ENCODE measurements around the gene GJB6. TPM values are rescaled to one million over a fixed set of nuclear protein-coding genes. Genes with fewer than 3 reads are reported as not detected.

Gene GJB6
- total and polyA plus RNA-seq, 4 donors: 0.86 TPM; not detected in 3

GRCh38 chr13:20206065-20206697, 25.9 kb downstream of the GJB6 start:
- no peaks in the 10 kb centered on the region for H3K9me3 ChIP-seq (ENCODE audit: control insufficient read depth in 4 of 4, insufficient read depth in 3 of 4, low read length in 3 of 4)
- no peak overlapping the region for H3K27ac ChIP-seq (ENCODE audit: low read depth in 1 of 2, low read length in 1 of 2)
- no peak overlapping the region for H3K4me3 ChIP-seq
- H3K9ac ChIP-seq (ENCODE audit: insufficient read depth in 1 of 2, low read length in 2 of 2): no peak overlapping the region
- H3K4me1 ChIP-seq (ENCODE audit: control insufficient read depth in 5 of 5, insufficient read depth in 5 of 5, low read length in 5 of 5): no peaks in the 10 kb centered on the region
- H3K27me3 ChIP-seq (ENCODE audit: control insufficient read depth in 3 of 3, insufficient read depth in 3 of 3, low read length in 2 of 3): no peaks in the 10 kb centered on the region
- TF ChIP-seq CTCF (IDR thresholded peaks at IDR 0.05; ENCODE audit: control extremely low read depth, extremely low read depth): no peak
- DNase-seq: no peak
- H3K36me3 ChIP-seq (ENCODE audit: control insufficient read depth in 4 of 4, insufficient read depth in 4 of 4, low read length in 4 of 4): no peaks in the 10 kb centered on the region
- 73 to 80% methylated on average over 11 of the region's 11 CpGs for WGBS, 2 donors
- ATAC-seq (ENCODE audit: insufficient read depth, low FRiP score): no peak

- Histone ChIP-seq H3K4me3 (no peak overlapping the region), H3K27me3 (ENCODE audit: control insufficient read depth in 3 of 3, insufficient read depth in 3 of 3, low read length in 2 of 3) (peaks cover 0 to 40% (median 33%) of the 10 kb centered on the region in 3 donors), H3K36me3 (ENCODE audit: control insufficient read depth in 4 of 4, insufficient read depth in 4 of 4, low read length in 4 of 4) (no peaks in the 10 kb centered on the region), H3K9ac (ENCODE audit: insufficient read depth in 1 of 2, low read length in 2 of 2) (no peak overlapping the region), H3K9me3 (ENCODE audit: control insufficient read depth in 4 of 4, insufficient read depth in 3 of 4, low read length in 3 of 4) (no peaks in the 10 kb centered on the region), H3K4me1 (ENCODE audit: control insufficient read depth in 5 of 5, insufficient read depth in 5 of 5, low read length in 5 of 5) (peaks cover 0 to 6% (median 2%) of the 10 kb centered on the region in 5 donors), H3K27ac (ENCODE audit: low read depth in 1 of 2, low read length in 1 of 2) (no peak overlapping the region)
- no peak for ATAC-seq (ENCODE audit: insufficient read depth, low FRiP score)
- DNase-seq: no peak
- WGBS, 2 donors: 82 to 100% methylated on average over 1 of the region's 1 CpG
- no peak for TF ChIP-seq CTCF (IDR thresholded peaks at IDR 0.05; ENCODE audit: control extremely low read depth, extremely low read depth)
Observed at GRCh38 chr13:20198781-20199180, 33.3 kb downstream of the GJB6 start.

DNA sequence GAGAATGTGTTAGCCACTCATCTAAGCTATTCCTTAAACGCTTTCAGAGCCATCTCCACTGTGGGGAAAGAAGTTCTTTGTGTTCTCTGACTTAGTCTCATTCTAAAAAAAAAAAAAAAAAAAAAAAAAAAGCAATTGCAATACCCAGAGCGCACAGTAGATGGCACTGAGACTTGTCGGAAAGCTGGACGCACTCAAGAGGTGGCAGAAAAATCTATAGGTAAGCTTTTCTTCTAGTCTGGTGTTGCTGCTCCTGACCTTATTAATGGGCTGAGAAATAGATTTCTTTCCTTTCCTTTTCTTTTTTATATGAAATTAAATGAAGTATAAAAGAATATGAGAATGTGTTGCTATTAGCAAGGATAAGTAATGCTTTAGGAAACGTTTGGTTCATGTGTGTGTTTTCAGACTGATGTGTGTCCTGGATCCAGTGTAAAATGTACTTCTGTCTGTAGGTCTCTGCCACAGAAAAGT, 34.7 kb downstream of the GJB6 start:
- no peak for ATAC-seq (ENCODE audit: insufficient read depth, low FRiP score)
- WGBS, 2 donors: 9 to 17% methylated on average over 5 of the region's 5 CpGs
- no peak overlapping the region for H3K9ac ChIP-seq (ENCODE audit: insufficient read depth in 1 of 2, low read length in 2 of 2)
- H3K36me3 ChIP-seq (ENCODE audit: control insufficient read depth in 4 of 4, insufficient read depth in 4 of 4, low read length in 4 of 4): no peaks in the 10 kb centered on the region
- DNase-seq: peak in 2 of 3 donors; percentile 59 to 66
- H3K4me1 ChIP-seq (ENCODE audit: control insufficient read depth in 5 of 5, insufficient read depth in 5 of 5, low read length in 5 of 5): peaks cover 0 to 10% (median 8%) of the 10 kb centered on the region in 5 donors
- H3K4me3 ChIP-seq: no peak overlapping the region
- H3K9me3 ChIP-seq (ENCODE audit: control insufficient read depth in 4 of 4, insufficient read depth in 3 of 4, low read length in 3 of 4): no peaks in the 10 kb centered on the region
- peak; percentile 48 for TF ChIP-seq CTCF (IDR thresholded peaks at IDR 0.05; ENCODE audit: control extremely low read depth, extremely low read depth)
- no peak overlapping the region for H3K27ac ChIP-seq (ENCODE audit: low read depth in 1 of 2, low read length in 1 of 2)
- peaks cover 0 to 47% (median 39%) of the 10 kb centered on the region in 3 donors for H3K27me3 ChIP-seq (ENCODE audit: control insufficient read depth in 3 of 3, insufficient read depth in 3 of 3, low read length in 2 of 3)

Data from lung (tissue), 12 donors.